ENCODE results near the gene MZT2B.
"Not testable (repeated sequence)": the region's sequence is repeated elsewhere in the genome, so short reads cannot be mapped to it uniquely, and the experiment has no call there.

MZT2B gene

GRCh38 chr2:130186391-130186790 lies 4.3 kb downstream of the MZT2B start:
- Histone ChIP-seq H3K9me2 (replicated peaks; ENCODE audit: low read depth, low read length) (no peaks in the 10 kb centered on the region), H3K9me3 (ENCODE audit: insufficient read depth, low read depth, low read length) (no peaks in the 10 kb centered on the region), H2AFZ (ENCODE audit: low read length) (no peak overlapping the region), H3K4me1 (ENCODE audit: insufficient read depth, low read length, poor library complexity, severe bottlenecking) (peaks cover 17% of the 10 kb centered on the region), H3K4me3 (ENCODE audit: low read length, poor library complexity, severe bottlenecking) (no peak overlapping the region), H3K36me3 (ENCODE audit: insufficient read depth, low read length) (no peaks in the 10 kb centered on the region), H3K4me2 (ENCODE audit: low read depth, low read length, poor library complexity, severe bottlenecking) (peak overlapping the region; percentile 21), H4K20me1 (ENCODE audit: insufficient read depth, low read length, poor library complexity, severe bottlenecking) (peaks cover 22% of the 10 kb centered on the region), H3K27me3 (ENCODE audit: insufficient read depth, low read length, poor library complexity, severe bottlenecking) (no peaks in the 10 kb centered on the region), H3K79me2 (ENCODE audit: insufficient read depth, low read length) (peaks cover 43% of the 10 kb centered on the region), H3K9ac (ENCODE audit: low read depth, low read length, poor library complexity, severe bottlenecking) (no peak overlapping the region), H3F3A (ENCODE audit: low read depth) (no peaks in the 10 kb centered on the region)
- TF ChIP-seq CTCF (conservative IDR thresholded peaks at IDR 0.05; ENCODE audit: low read length) (no peak), EZH2phosphoT487 (IDR thresholded peaks at IDR 0.05; ENCODE audit: borderline replicate concordance) (no peak)

- Histone ChIP-seq H3K9me2 (replicated peaks; ENCODE audit: low read depth, low read length) (no peaks in the 10 kb centered on the region), H3K4me2 (ENCODE audit: low read depth, low read length, poor library complexity, severe bottlenecking) (no peak overlapping the region), H3K4me3 (ENCODE audit: low read length, poor library complexity, severe bottlenecking) (no peak overlapping the region), H3K79me2 (ENCODE audit: insufficient read depth, low read length) (peaks cover 41% of the 10 kb centered on the region), H4K20me1 (ENCODE audit: insufficient read depth, low read length, poor library complexity, severe bottlenecking) (peaks cover 22% of the 10 kb centered on the region), H3K9ac (ENCODE audit: low read depth, low read length, poor library complexity, severe bottlenecking) (no peak overlapping the region), H3F3A (ENCODE audit: low read depth) (no peaks in the 10 kb centered on the region), H3K36me3 (ENCODE audit: insufficient read depth, low read length) (no peaks in the 10 kb centered on the region), H2AFZ (ENCODE audit: low read length) (no peak overlapping the region), H3K27me3 (ENCODE audit: insufficient read depth, low read length, poor library complexity, severe bottlenecking) (no peaks in the 10 kb centered on the region), H3K4me1 (ENCODE audit: insufficient read depth, low read length, poor library complexity, severe bottlenecking) (peaks cover 17% of the 10 kb centered on the region), H3K9me3 (ENCODE audit: insufficient read depth, low read depth, low read length) (no peaks in the 10 kb centered on the region)
- TF ChIP-seq CTCF (conservative IDR thresholded peaks at IDR 0.05; ENCODE audit: low read length) (no peak), EZH2phosphoT487 (IDR thresholded peaks at IDR 0.05; ENCODE audit: borderline replicate concordance) (no peak)
Observed at GRCh38 chr2:130187268-130187667, 5.2 kb downstream of the MZT2B start.

- H3F3A ChIP-seq (ENCODE audit: low read depth); H3K9ac ChIP-seq (ENCODE audit: low read depth, low read length, poor library complexity, severe bottlenecking); H3K4me2 ChIP-seq (ENCODE audit: low read depth, low read length, poor library complexity, severe bottlenecking); H2AFZ ChIP-seq (ENCODE audit: low read length); H3K4me3 ChIP-seq (ENCODE audit: low read length, poor library complexity, severe bottlenecking); H3K36me3 ChIP-seq (ENCODE audit: insufficient read depth, low read length); H3K9me2 ChIP-seq (replicated peaks; ENCODE audit: low read depth, low read length); H3K27me3 ChIP-seq (ENCODE audit: insufficient read depth, low read length, poor library complexity, severe bottlenecking); H3K9me3 ChIP-seq (ENCODE audit: insufficient read depth, low read depth, low read length): not testable (repeated sequence)
- Histone ChIP-seq H3K4me1 (ENCODE audit: insufficient read depth, low read length, poor library complexity, severe bottlenecking) (peaks cover 15% of the 10 kb centered on the region), H4K20me1 (ENCODE audit: insufficient read depth, low read length, poor library complexity, severe bottlenecking) (peaks cover 22% of the 10 kb centered on the region), H3K79me2 (ENCODE audit: insufficient read depth, low read length) (peaks cover 34% of the 10 kb centered on the region)
Observed at GRCh38 chr2:130187859-130188792, 6.1 kb downstream of the MZT2B start.

DNA sequence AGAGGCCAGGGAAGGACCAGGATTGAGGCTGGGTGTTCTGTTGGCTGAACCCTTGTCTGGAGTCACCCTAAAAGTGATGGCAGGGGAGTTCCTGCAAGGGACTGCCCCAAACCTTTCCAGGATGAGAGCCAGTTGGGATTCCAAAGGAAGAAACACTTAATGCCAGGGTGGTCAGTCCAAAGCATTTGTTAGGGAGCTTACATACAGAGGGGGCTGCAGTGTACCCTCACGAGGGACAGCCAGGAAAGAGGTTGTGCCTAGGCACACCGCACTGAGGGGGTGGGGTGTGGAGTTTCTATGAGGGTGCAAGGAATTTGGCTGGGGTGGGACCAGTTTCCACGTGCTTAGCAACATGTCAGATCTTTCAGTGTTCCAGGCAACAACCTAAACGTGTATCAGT lies 6.9 kb downstream of the MZT2B start:
- not testable (repeated sequence) for H3K9me2 ChIP-seq (replicated peaks; ENCODE audit: low read depth, low read length); H3K27me3 ChIP-seq (ENCODE audit: insufficient read depth, low read length, poor library complexity, severe bottlenecking); H3K36me3 ChIP-seq (ENCODE audit: insufficient read depth, low read length); H3K4me3 ChIP-seq (ENCODE audit: low read length, poor library complexity, severe bottlenecking); H3F3A ChIP-seq (ENCODE audit: low read depth); H3K4me1 ChIP-seq (ENCODE audit: insufficient read depth, low read length, poor library complexity, severe bottlenecking); H3K9me3 ChIP-seq (ENCODE audit: insufficient read depth, low read depth, low read length); H3K4me2 ChIP-seq (ENCODE audit: low read depth, low read length, poor library complexity, severe bottlenecking); H2AFZ ChIP-seq (ENCODE audit: low read length); H3K9ac ChIP-seq (ENCODE audit: low read depth, low read length, poor library complexity, severe bottlenecking)
- peaks cover 15% of the 10 kb centered on the region for H4K20me1 ChIP-seq (ENCODE audit: insufficient read depth, low read length, poor library complexity, severe bottlenecking)
- peaks cover 25% of the 10 kb centered on the region for H3K79me2 ChIP-seq (ENCODE audit: insufficient read depth, low read length)
